HCT116 (cell line): ENCODE data around the gene PGAP3. TPM values are rescaled to one million over a fixed set of nuclear protein-coding genes. Genes with fewer than 3 reads are reported as not detected.

Experiments
- ATAC-seq: fragments of 200-7000 bp; cut with Tn5 transposase; 2 replicates; pipeline ENCODE4 v1.9.1; 2020; ENCODE audit warnings: mild to moderate bottlenecking, moderate library complexity
- BruUV-seq: library from RNA; stranded (reverse); fragments of 400-500 nt; replicated peaks from 2 replicates; lab custom pipeline; 2021; lab: Mats Ljungman, UMichigan
- CTCF ChIA-PET: fragments of 300-600 bp; sonication (Branson Sonifier 250); formaldehyde crosslinking; loops from one replicate; lab custom pipeline; 2021; ENCODE audit warnings: antibody characterized with exemption; lab: Charles Lee
- POLR2A ChIA-PET: fragments of 300-600, 350-600 bp; sonication (Branson Sonifier 250); formaldehyde crosslinking; loops from one replicate; lab custom pipeline; 2021; ENCODE audit warnings: antibody characterized with exemption; lab: Charles Lee
- RAD21 ChIA-PET, 2 experiments: fragments of 300-600 bp; sonication (Branson Sonifier 250); formaldehyde crosslinking; loops; one replicate each; lab custom pipeline; 2023; ENCODE audit warnings: low total read pairs in 2 of 2; ENCODE audit not compliant: uncharacterized antibody in 2 of 2, unreplicated experiment in 2 of 2, low non-redundant PET in 1 of 2; lab: Charles Lee
- DNase-seq: peaks from one replicate; pipeline ENCODE4 v3.0.0-alpha.2; 2010; ENCODE audit warnings: low read depth, low spot score
- H2AFZ ChIP-seq: fragments of 200-600 bp; shearing (Covaris generic), sonication (generic); 2 replicates; pipeline ENCODE4 v1.6.1; 2017; ENCODE audit warnings: low read depth, mixed run types, mixed read lengths, antibody characterized with exemption, low read length; ENCODE audit not compliant: poor library complexity, severe bottlenecking
- H3K27ac ChIP-seq: 2 replicates; pipeline ENCODE4 v1.5.1; 2012; ENCODE audit warnings: low read depth, low read length
- H3K27me3 ChIP-seq: fragments of 200-600 bp; sonication (generic); 2 replicates; pipeline ENCODE4 v1.6.1; 2016; ENCODE audit warnings: mixed run types, low read length, mixed read lengths; ENCODE audit not compliant: insufficient read depth
- H3K36me3 ChIP-seq, 2 experiments: fragments of 200-500 bp in 1 of 2; fragments of 200-600 bp in 1 of 2; sonication (Bioruptor generic) in 1 of 2; sonication (generic) in 1 of 2; 2 replicates each; pipeline versions ENCODE4 v1.5.1 to v1.6.1; 2014 to 2016; ENCODE audit warnings: low read length in 2 of 2, inconsistent platforms in 1 of 2, mixed read lengths in 1 of 2, mixed run types in 1 of 2; ENCODE audit not compliant: insufficient read depth in 2 of 2, control insufficient read depth in 1 of 2
- H3K4me1 ChIP-seq, 2 experiments: fragments of 200-600 bp in 1 of 2; sonication (generic) in 1 of 2; 2 replicates each; pipeline versions ENCODE4 v1.5.1 to v1.6.1; 2012 to 2017; ENCODE audit warnings: low read length in 2 of 2, inconsistent platforms in 1 of 2, mild to moderate bottlenecking in 1 of 2, mixed read lengths in 1 of 2, mixed run types in 1 of 2, moderate library complexity in 1 of 2; ENCODE audit not compliant: insufficient read depth in 2 of 2, control insufficient read depth in 1 of 2
- H3K4me2 ChIP-seq: fragments of 200-600 bp; sonication (generic); 2 replicates; pipeline ENCODE4 v1.6.1; 2017; ENCODE audit warnings: mixed run types, low read length, mixed read lengths
- H3K4me3 ChIP-seq, 2 experiments: fragments of 200-600 bp in 1 of 2; sonication (generic) in 1 of 2; replicated peaks in 1 of 2; 2 replicates each; pipeline ENCODE4 v1.5.1; 2011 to 2016; ENCODE audit warnings: low read length in 2 of 2, control low read depth in 1 of 2, low read depth in 1 of 2, mild to moderate bottlenecking in 1 of 2, mixed read lengths in 1 of 2, mixed run types in 1 of 2
- H3K79me2 ChIP-seq: fragments of 200-600 bp; sonication (generic); 2 replicates; pipeline ENCODE4 v1.6.1; 2017; ENCODE audit warnings: mild to moderate bottlenecking, mixed run types, low read length, moderate library complexity, mixed read lengths; ENCODE audit not compliant: insufficient read depth
- H3K9ac ChIP-seq: fragments of 200-600 bp; sonication (generic); 2 replicates; pipeline ENCODE4 v1.6.1; 2016; ENCODE audit warnings: low read length, mixed read lengths
- H3K9me2 ChIP-seq: fragments of 200-600 bp; sonication (generic), shearing (Covaris generic); 2 replicates; pipeline ENCODE4 v1.6.1; 2017; ENCODE audit warnings: mixed run types, mild to moderate bottlenecking, moderate library complexity; ENCODE audit not compliant: insufficient read depth
- H3K9me3 ChIP-seq, 2 experiments: fragments of 200-500 bp in 1 of 2; fragments of 200-600 bp in 1 of 2; sonication (Bioruptor generic) in 1 of 2; sonication (generic) in 1 of 2; 2 replicates each; pipeline ENCODE4 v1.6.1; 2014 to 2017; ENCODE audit warnings: low read length in 2 of 2, mixed read lengths in 2 of 2, inconsistent platforms in 1 of 2, low read depth in 1 of 2, mild to moderate bottlenecking in 1 of 2, mixed run types in 1 of 2, moderate library complexity in 1 of 2; ENCODE audit not compliant: control insufficient read depth in 1 of 2, insufficient read depth in 1 of 2
- H4K20me1 ChIP-seq: fragments of 200-600 bp; sonication (generic), shearing (Covaris generic); 2 replicates; pipeline ENCODE4 v1.6.1; 2017; ENCODE audit warnings: mixed run types, mild to moderate bottlenecking, moderate library complexity; ENCODE audit not compliant: insufficient read depth
- EGR1 ChIP-seq: IDR thresholded peaks from 2 replicates; pipeline ENCODE4 v1.6.1; 2012; ENCODE audit warnings: low read depth
- FOSL1 ChIP-seq: IDR thresholded peaks from 2 replicates; pipeline ENCODE4 v1.6.1; 2012; ENCODE audit warnings: low read depth
- JUND ChIP-seq: IDR thresholded peaks from 2 replicates; pipeline ENCODE4 v1.6.1; 2012
- POLR2A ChIP-seq: IDR thresholded peaks from 2 replicates; pipeline ENCODE4 v1.7.0; 2011; ENCODE audit warnings: borderline replicate concordance; ENCODE audit not compliant: insufficient read depth, insufficient read length; ENCODE audit errors: extremely low read depth
- POLR2AphosphoS5 ChIP-seq: IDR thresholded peaks from 2 replicates; pipeline ENCODE4 v1.6.1; 2011; ENCODE audit warnings: mild to moderate bottlenecking, low read depth, low read length, moderate library complexity
- RAD21 ChIP-seq: IDR thresholded peaks from 2 replicates; pipeline ENCODE4 v1.6.1; 2012; ENCODE audit warnings: low read depth, mild to moderate bottlenecking
- SIN3A ChIP-seq: IDR thresholded peaks from 2 replicates; pipeline ENCODE4 v1.6.1; 2012; ENCODE audit warnings: low read depth
- SRF ChIP-seq: IDR thresholded peaks from 2 replicates; pipeline ENCODE4 v1.6.1; 2012; ENCODE audit warnings: low read depth
- YY1 ChIP-seq: IDR thresholded peaks from 2 replicates; pipeline ENCODE4 v1.6.1; 2011; ENCODE audit warnings: low read length, low read depth, moderate library complexity, mild to moderate bottlenecking; ENCODE audit not compliant: insufficient replicate concordance; ENCODE audit errors: extremely low read depth
- ZFX ChIP-seq: fragments of 450-650 bp; IDR thresholded peaks from 2 replicates; pipeline ENCODE4 v1.6.1; 2017
- ZNF274 ChIP-seq: fragments of 200-500 bp; sonication (Bioruptor generic); IDR thresholded peaks from 2 replicates; pipeline ENCODE4 v1.6.1; 2014; ENCODE audit warnings: mild to moderate bottlenecking, low read depth, low read length, inconsistent platforms
- intact Hi-C: fragments of 100-400 bp; cut with micrococcal nuclease; formaldehyde crosslinking; loops from 2 replicates; pipeline ENCODE4 v1.10.0; 2022
- total RNA-seq: library from RNA; stranded (reverse); gene quantifications from one replicate; pipeline ENCODE4 v1.2.1, GENCODE V29; 2021; ENCODE audit not compliant: unreplicated experiment
- TF ChIP-seq, protein P1 (sequence below): IDR thresholded peaks from 2 replicates; pipeline ENCODE4 v1.6.1; 2011; ENCODE audit warnings: mild to moderate bottlenecking, low read length, moderate library complexity; ENCODE audit not compliant: insufficient replicate concordance; ENCODE audit errors: extremely low read depth
- TF ChIP-seq, protein P2 (sequence below): IDR thresholded peaks from 2 replicates; pipeline ENCODE4 v1.6.1; 2012
- TF ChIP-seq, protein P3 (sequence below): IDR thresholded peaks from 2 replicates; pipeline ENCODE4 v1.6.1; 2012; ENCODE audit warnings: low read depth

PGAP3 gene
- total RNA-seq, 1 experiment from 2014 or later: 15.2 TPM

DNA sequence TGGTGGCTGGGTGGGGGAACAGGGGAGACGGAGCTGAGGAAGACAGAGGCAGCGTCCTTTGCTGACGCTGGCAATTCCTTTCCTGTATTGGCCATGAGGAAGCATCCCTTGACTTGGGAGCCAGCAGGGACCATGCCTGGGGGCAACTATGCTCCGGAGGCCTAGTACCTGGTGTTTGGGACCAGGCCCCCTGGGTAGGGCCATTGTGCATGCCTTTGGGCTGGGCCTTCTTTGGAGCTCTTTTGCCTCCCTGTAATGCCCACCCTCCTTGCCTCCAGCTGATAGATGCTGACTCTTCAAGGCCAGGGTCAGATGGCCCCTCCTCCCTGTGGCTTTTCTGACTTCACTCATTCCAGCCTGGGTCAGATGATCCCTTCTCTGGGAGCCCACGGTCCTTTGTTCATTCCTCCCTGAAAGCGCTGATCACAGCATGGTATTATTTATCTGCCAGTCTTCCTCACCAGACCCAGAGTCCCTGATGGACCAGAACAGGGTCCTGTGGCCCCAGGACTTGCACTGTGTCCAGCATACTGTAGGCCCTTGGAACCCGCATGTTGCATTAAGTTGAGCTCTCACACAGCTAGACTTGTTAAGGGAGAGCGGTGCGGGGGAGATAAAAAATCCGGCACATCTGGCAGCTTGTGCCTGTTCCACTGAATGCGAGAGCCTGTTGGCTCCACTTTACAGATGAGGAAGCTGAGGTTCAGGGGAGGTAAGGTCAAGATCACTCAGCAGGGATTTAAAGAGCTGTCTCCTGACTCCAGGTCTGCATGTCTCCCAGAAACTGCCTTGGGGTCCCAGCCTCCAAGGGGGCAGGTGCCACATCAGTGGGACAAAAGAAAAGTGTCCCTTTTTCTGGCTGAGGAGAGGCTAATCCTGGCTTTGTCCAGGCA is 48.0 kb downstream of the PGAP3 start:
- Histone ChIP-seq H2AFZ (no peak overlapping the region), H3K36me3 (no peaks in the 10 kb centered on the region), H3K9me3 (no peaks in the 10 kb centered on the region), H4K20me1 (no peaks in the 10 kb centered on the region), H3K9ac (no peak overlapping the region), H3K4me1 (peaks cover 39 to 63% of the 10 kb centered on the region in 2 experiments), H3K27me3 (no peaks in the 10 kb centered on the region), H3K79me2 (peaks cover 64% of the 10 kb centered on the region), H3K4me3 (no peak overlapping the region), H3K4me2 (no peak overlapping the region), H3K27ac (no peak overlapping the region), H3K9me2 (no peaks in the 10 kb centered on the region)
- ChIA-PET POLR2A (no interaction called here), CTCF (interaction anchor here (1.2 kb wide), 1 partner anchor 14 kb away, joined by 5 read pairs; no protein-coding TSS in a partner anchor), RAD21 (no interaction called here)
- no peak for ATAC-seq
- DNase-seq: no peak
- TF ChIP-seq POLR2A (no peak), SRF (no peak), JUND (no peak), POLR2AphosphoS5 (no peak)
- TF ChIP-seq, protein P1, sequence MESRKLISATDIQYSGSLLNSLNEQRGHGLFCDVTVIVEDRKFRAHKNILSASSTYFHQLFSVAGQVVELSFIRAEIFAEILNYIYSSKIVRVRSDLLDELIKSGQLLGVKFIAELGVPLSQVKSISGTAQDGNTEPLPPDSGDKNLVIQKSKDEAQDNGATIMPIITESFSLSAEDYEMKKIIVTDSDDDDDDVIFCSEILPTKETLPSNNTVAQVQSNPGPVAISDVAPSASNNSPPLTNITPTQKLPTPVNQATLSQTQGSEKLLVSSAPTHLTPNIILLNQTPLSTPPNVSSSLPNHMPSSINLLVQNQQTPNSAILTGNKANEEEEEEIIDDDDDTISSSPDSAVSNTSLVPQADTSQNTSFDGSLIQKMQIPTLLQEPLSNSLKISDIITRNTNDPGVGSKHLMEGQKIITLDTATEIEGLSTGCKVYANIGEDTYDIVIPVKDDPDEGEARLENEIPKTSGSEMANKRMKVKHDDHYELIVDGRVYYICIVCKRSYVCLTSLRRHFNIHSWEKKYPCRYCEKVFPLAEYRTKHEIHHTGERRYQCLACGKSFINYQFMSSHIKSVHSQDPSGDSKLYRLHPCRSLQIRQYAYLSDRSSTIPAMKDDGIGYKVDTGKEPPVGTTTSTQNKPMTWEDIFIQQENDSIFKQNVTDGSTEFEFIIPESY: no peak
- intact Hi-C loops: no loop called here
- no TSS peak for BruUV-seq

DNA sequence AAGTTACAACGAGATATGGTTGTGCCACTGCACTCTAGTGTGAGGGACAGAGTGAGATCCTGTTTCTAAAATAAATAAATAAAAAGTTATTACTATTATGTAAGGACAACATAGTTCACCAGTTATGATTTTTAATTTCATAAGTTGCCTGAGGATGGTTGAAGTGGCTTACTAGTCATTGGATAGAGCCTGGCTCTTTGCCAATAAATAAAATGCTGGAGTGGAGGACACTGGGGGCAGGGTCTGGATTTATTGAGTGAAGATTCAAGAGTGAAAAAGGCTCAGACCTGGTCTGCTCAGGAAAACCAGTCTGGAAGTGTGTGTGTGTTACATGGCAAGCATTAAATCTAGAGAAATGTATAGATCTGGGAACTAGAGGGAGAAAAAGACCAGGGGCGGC is 48.8 kb downstream of the PGAP3 start:
- CTCF ChIA-PET: interaction anchor here (1.2 kb wide), 1 partner anchor 15 kb away, joined by 5 read pairs; no protein-coding TSS in a partner anchor
- BruUV-seq: no TSS peak

More for the DNA sequence above, 48.8 kb downstream of the PGAP3 start:
- TF ChIP-seq ZNF274: no peak
- no peak for TF ChIP-seq ZFX
- no peak for TF ChIP-seq JUND
- no peak for TF ChIP-seq RAD21
- TF ChIP-seq FOSL1: no peak
- TF ChIP-seq, protein P2, sequence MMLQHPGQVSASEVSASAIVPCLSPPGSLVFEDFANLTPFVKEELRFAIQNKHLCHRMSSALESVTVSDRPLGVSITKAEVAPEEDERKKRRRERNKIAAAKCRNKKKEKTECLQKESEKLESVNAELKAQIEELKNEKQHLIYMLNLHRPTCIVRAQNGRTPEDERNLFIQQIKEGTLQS: no peak
- TF ChIP-seq, protein P3, sequence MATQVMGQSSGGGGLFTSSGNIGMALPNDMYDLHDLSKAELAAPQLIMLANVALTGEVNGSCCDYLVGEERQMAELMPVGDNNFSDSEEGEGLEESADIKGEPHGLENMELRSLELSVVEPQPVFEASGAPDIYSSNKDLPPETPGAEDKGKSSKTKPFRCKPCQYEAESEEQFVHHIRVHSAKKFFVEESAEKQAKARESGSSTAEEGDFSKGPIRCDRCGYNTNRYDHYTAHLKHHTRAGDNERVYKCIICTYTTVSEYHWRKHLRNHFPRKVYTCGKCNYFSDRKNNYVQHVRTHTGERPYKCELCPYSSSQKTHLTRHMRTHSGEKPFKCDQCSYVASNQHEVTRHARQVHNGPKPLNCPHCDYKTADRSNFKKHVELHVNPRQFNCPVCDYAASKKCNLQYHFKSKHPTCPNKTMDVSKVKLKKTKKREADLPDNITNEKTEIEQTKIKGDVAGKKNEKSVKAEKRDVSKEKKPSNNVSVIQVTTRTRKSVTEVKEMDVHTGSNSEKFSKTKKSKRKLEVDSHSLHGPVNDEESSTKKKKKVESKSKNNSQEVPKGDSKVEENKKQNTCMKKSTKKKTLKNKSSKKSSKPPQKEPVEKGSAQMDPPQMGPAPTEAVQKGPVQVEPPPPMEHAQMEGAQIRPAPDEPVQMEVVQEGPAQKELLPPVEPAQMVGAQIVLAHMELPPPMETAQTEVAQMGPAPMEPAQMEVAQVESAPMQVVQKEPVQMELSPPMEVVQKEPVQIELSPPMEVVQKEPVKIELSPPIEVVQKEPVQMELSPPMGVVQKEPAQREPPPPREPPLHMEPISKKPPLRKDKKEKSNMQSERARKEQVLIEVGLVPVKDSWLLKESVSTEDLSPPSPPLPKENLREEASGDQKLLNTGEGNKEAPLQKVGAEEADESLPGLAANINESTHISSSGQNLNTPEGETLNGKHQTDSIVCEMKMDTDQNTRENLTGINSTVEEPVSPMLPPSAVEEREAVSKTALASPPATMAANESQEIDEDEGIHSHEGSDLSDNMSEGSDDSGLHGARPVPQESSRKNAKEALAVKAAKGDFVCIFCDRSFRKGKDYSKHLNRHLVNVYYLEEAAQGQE: no peak
- no peak for TF ChIP-seq YY1
- no peak for TF ChIP-seq EGR1
- no peak for TF ChIP-seq SIN3A
- no peak for ATAC-seq
- Histone ChIP-seq H2AFZ (no peak overlapping the region), H3K36me3 (no peaks in the 10 kb centered on the region), H3K27ac (no peak overlapping the region), H3K4me3 (no peak overlapping the region), H3K27me3 (no peaks in the 10 kb centered on the region), H3K9me3 (no peaks in the 10 kb centered on the region), H3K9ac (no peak overlapping the region), H3K9me2 (no peaks in the 10 kb centered on the region), H4K20me1 (no peaks in the 10 kb centered on the region), H3K4me1 (peaks cover 43 to 65% of the 10 kb centered on the region in 2 experiments), H3K4me2 (no peak overlapping the region; the same call in 1 of the 2 replicates), H3K79me2 (peaks cover 58% of the 10 kb centered on the region)
- ChIA-PET POLR2A (no interaction called here), RAD21 (no interaction called here)
- DNase-seq: no peak
- intact Hi-C loops: no loop called here
